ENCODE measurements around the gene DOK6. TPM values are rescaled to one million over a fixed set of nuclear protein-coding genes. Genes with fewer than 3 reads are reported as not detected.
A peak's percentile ranks its signal among the peaks of the same experiment; 100 is the strongest.

DOK6 gene
- total RNA-seq, 2 donors from 2014 or later = 0.59 to 0.61 TPM

- Histone ChIP-seq H3K27ac (no peak overlapping the region), H3K36me3 (no peaks in the 10 kb centered on the region), H3K4me3 (no peak overlapping the region), H3K9me3 (no peaks in the 10 kb centered on the region), H3K4me1 (no peaks in the 10 kb centered on the region), H3K27me3 (no peaks in the 10 kb centered on the region), H3K9ac (ENCODE audit: low read depth in 2 of 2, low read length in 2 of 2) (no peak overlapping the region)
- DNase-seq = no peak
- intact Hi-C loops (cut with DNase I) = no loop called here
- no peak for TF ChIP-seq CTCF (IDR thresholded peaks at IDR 0.05)
These were observed 12.5 kb upstream of the DOK6 start for GRCh38 chr18:69388222-69388621.

- intact Hi-C loops (cut with DNase I) = no loop called here
- no peak for DNase-seq
- Histone ChIP-seq H3K9ac (ENCODE audit: low read depth in 2 of 2, low read length in 2 of 2) (no peak overlapping the region), H3K36me3 (no peaks in the 10 kb centered on the region), H3K4me1 (no peaks in the 10 kb centered on the region), H3K27ac (no peak overlapping the region), H3K27me3 (peaks cover 28% of the 10 kb centered on the region), H3K9me3 (no peaks in the 10 kb centered on the region), H3K4me3 (no peak overlapping the region)
- TF ChIP-seq CTCF (IDR thresholded peaks at IDR 0.05) = no peak
These were observed 3.6 kb upstream of the DOK6 start for GRCh38 chr18:69397096-69397495.

GRCh38 chr18:69399253-69399652 is 1.4 kb upstream of the DOK6 start:
- peaks cover 39% of the 10 kb centered on the region for H3K27me3 ChIP-seq
- H3K27ac ChIP-seq = no peak overlapping the region
- no peaks in the 10 kb centered on the region for H3K36me3 ChIP-seq
- no peak for TF ChIP-seq CTCF (IDR thresholded peaks at IDR 0.05)
- no peak overlapping the region for H3K9ac ChIP-seq (ENCODE audit: low read depth in 2 of 2, low read length in 2 of 2)
- intact Hi-C loops (cut with DNase I) = no loop called here
- no peak overlapping the region for H3K4me3 ChIP-seq
- no peaks in the 10 kb centered on the region for H3K9me3 ChIP-seq
- DNase-seq = no peak
- H3K4me1 ChIP-seq = no peaks in the 10 kb centered on the region

GRCh38 chr18:69400976-69401225 is 213 bp downstream of the DOK6 start:
- intact Hi-C loops (cut with DNase I) = no loop called here
- DNase-seq = no peak
- no peaks in the 10 kb centered on the region for H3K4me1 ChIP-seq
- H3K27ac ChIP-seq = no peak overlapping the region
- peaks cover 39% of the 10 kb centered on the region for H3K27me3 ChIP-seq
- no peak for TF ChIP-seq CTCF (IDR thresholded peaks at IDR 0.05)
- H3K9ac ChIP-seq (ENCODE audit: low read depth in 2 of 2, low read length in 2 of 2) = no peak overlapping the region
- H3K9me3 ChIP-seq = no peaks in the 10 kb centered on the region
- peak overlapping the region; percentile 30 for H3K4me3 ChIP-seq
- H3K36me3 ChIP-seq = no peaks in the 10 kb centered on the region

GRCh38 chr18:69401226-69401971 is 711 bp downstream of the DOK6 start:
- Histone ChIP-seq H3K9ac (ENCODE audit: low read depth in 2 of 2, low read length in 2 of 2) (no peak overlapping the region), H3K4me1 (no peaks in the 10 kb centered on the region), H3K9me3 (no peaks in the 10 kb centered on the region), H3K27me3 (peaks cover 39% of the 10 kb centered on the region), H3K4me3 (peak overlapping the region; percentile 30), H3K36me3 (no peaks in the 10 kb centered on the region), H3K27ac (no peak overlapping the region)
- no peak for TF ChIP-seq CTCF (IDR thresholded peaks at IDR 0.05)
- intact Hi-C loops (cut with DNase I) = no loop called here
- DNase-seq = no peak

Measured in colonic mucosa (tissue), 4 donors.